H1 (cell line): Measurements from ENCODE around the gene TMEM120A. TPM values are rescaled to one million over a fixed set of nuclear protein-coding genes. Genes with fewer than 3 reads are reported as not detected.

Experiments used
- ATF2 ChIP-seq: IDR thresholded peaks from 2 replicates; pipeline ENCODE4 v1.6.1; 2012; ENCODE audit warnings: low read length, inconsistent platforms
- PHF8 ChIP-seq: fragments of 200-600 bp; sonication (generic); conservative IDR thresholded peaks from 2 replicates; pipeline ENCODE4 v1.7.1; 2012; ENCODE audit warnings: low read depth, mild to moderate bottlenecking, inconsistent platforms, low read length, moderate library complexity
- RXRA ChIP-seq: IDR thresholded peaks from 2 replicates; pipeline ENCODE4 v1.6.1; 2011; ENCODE audit warnings: low read depth, mild to moderate bottlenecking, low read length, moderate library complexity; ENCODE audit not compliant: insufficient read depth
- SAP30 ChIP-seq: fragments of 300-600 bp; sonication (generic); IDR thresholded peaks from 2 replicates; pipeline ENCODE4 v1.7.1; 2012; ENCODE audit warnings: low read length, moderate library complexity, mild to moderate bottlenecking, inconsistent platforms; ENCODE audit not compliant: insufficient read depth, insufficient replicate concordance
- polyA plus RNA-seq, 7 experiments: library from polyadenylated mRNA; depleted of rRNA in 3 of 7; stranded (reverse) in 5 of 7; unstranded in 2 of 7; fragments of >200 nt in 5 of 7; fragments of 200-250 nt in 2 of 7; gene quantifications; 1 replicate in 5 of 7; 2 replicates in 1 of 7; 4 replicates in 1 of 7; pipeline versions ENCODE4 v1.2.1 to v1.2.3, GENCODE V29; 2011 to 2013; ENCODE audit warnings: missing spikeins in 2 of 7, mixed read lengths in 2 of 7
- total RNA-seq: library from RNA; stranded (reverse); fragmentation: NEBNext Ultra II Directional; extraction: Animal tissue kit (Norgen Biotek cat#: 25700); gene quantifications from 2 replicates; pipeline ENCODE4 v1.2.1, GENCODE V29; 2021

Gene TMEM120A
- total and polyA plus RNA-seq, 2 of the 8 experiments (the other 6 are each of a cell fraction or from before 2014, with no cell fraction given), result 15.6 to 49.9 TPM

DNA sequence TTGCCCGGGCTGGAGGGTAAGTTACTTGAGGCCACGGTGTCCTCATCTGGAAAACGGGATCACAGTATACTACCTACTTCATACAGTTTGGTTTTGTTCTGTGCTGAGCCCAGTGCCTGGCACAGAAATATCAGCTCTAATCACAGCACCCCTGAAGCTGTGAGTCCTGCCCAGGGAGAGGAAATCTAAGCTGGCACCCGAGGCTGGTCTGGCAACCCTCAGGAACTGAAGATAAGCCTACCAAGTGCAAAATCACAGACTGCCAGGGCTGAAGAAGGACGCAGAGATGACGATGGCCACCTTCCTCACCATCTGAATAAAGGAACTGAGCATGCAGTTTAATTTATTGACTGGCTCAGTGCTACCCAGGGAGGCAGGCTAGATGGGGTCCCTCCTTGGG, 7.7 kb upstream of the TMEM120A start (continued):
- TF ChIP-seq ATF2, result no peak
- TF ChIP-seq RXRA, result no peak
- TF ChIP-seq PHF8, result no peak
- TF ChIP-seq SAP30, result no peak
